PC-3 (cell line): ENCODE data around the gene AUP1.

Experiments used
- EZH2 ChIP-seq: fragments of 300-600 bp; sonication (generic); IDR thresholded peaks from one replicate; pipeline ENCODE4 v1.6.1; 2017; ENCODE audit warnings: antibody characterized with exemption, mild to moderate bottlenecking, low read length; ENCODE audit not compliant: unreplicated experiment
- TF ChIP-seq, protein P1 (sequence below): fragments of 300-600 bp; sonication (generic); conservative IDR thresholded peaks from 2 replicates; pipeline ENCODE4 v1.5.1; 2017; ENCODE audit warnings: antibody characterized with exemption, low read depth, mild to moderate bottlenecking, low read length

DNA sequence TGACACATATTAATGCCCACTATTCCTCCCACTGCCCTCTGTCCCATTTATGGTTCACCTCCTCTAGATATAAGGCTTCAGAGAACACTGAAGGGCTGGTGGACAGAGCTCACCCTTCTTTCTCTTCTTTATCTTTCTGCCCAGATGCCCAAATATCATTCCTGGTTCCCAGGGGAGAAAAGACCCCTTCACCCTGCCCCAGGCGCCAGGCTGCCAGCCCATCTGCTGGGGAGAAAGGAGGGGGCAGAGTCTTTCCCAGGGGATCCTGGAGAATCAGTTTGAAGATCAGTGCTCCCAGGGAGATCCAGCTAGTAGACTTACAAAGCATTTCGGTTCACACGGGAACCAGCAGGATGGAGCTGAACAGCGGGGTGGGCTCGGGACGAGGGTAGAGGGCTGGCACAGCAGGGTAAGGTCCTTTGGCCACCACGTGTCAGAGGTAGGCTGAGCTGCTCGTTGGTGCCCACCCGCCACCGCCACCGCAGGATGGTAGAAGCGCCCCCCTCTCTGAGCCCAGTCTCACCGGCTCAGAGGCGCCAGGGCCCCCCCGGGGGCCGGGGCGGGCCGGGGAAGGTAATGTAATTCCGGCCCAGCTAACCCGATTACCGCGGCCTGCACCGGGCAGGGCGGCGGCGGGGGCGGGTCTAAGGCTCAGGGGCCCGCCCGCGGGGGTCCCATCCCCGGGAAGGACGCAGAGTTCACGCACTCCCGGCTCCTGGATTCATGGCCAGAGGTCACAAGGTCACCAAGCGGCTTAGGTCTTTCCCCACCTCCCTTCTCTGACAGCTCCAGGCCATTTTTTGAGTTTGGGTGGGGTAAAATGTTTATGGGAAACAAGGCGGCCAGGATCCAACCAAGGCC lies 16.5 kb downstream of the AUP1 start:
- TF ChIP-seq EZH2, result no peak
- TF ChIP-seq, protein P1, sequence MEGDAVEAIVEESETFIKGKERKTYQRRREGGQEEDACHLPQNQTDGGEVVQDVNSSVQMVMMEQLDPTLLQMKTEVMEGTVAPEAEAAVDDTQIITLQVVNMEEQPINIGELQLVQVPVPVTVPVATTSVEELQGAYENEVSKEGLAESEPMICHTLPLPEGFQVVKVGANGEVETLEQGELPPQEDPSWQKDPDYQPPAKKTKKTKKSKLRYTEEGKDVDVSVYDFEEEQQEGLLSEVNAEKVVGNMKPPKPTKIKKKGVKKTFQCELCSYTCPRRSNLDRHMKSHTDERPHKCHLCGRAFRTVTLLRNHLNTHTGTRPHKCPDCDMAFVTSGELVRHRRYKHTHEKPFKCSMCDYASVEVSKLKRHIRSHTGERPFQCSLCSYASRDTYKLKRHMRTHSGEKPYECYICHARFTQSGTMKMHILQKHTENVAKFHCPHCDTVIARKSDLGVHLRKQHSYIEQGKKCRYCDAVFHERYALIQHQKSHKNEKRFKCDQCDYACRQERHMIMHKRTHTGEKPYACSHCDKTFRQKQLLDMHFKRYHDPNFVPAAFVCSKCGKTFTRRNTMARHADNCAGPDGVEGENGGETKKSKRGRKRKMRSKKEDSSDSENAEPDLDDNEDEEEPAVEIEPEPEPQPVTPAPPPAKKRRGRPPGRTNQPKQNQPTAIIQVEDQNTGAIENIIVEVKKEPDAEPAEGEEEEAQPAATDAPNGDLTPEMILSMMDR, result no peak
